Peyer's patch (tissue), 4 donors: ENCODE results near the gene OGDHL. TPM values are rescaled to one million over a fixed set of nuclear protein-coding genes. Genes with fewer than 3 reads are reported as not detected.

ENCODE experiments used
- DNase-seq, 3 donors: peaks; one replicate each; pipeline ENCODE4 v3.0.0-alpha.2; 2017 to 2019
- H3K27ac ChIP-seq, 4 donors: fragments of 200-600 bp; sonication (generic); one replicate each; pipeline ENCODE4 v1.5.1; 2016 to 2019
- H3K27me3 ChIP-seq, 2 donors: fragments of 200-600 bp; sonication (generic); one replicate each; pipeline ENCODE4 v1.5.1; 2019
- H3K36me3 ChIP-seq, 3 donors: fragments of 200-600 bp; sonication (generic); one replicate each; pipeline ENCODE4 v1.5.1; 2016 to 2019
- H3K4me1 ChIP-seq, 4 donors: fragments of 200-600 bp; sonication (generic); one replicate each; pipeline ENCODE4 v1.5.1; 2016 to 2019
- H3K4me3 ChIP-seq, 4 donors: fragments of 200-600 bp; sonication (generic); 1 replicate in 3 of 4; 2 replicates in 1 of 4; pipeline ENCODE4 v1.5.1; 2016 to 2019; ENCODE audit warnings: mild to moderate bottlenecking in 1 of 4
- H3K9me3 ChIP-seq, 4 donors: fragments of 200-600 bp; sonication (generic); one replicate each; pipeline ENCODE4 v1.5.1; 2016 to 2019; ENCODE audit warnings: mild to moderate bottlenecking in 1 of 4
- POLR2A ChIP-seq, 2 donors: fragments of 450-650 bp; IDR thresholded peaks; one replicate each; pipeline ENCODE4 v1.5.1; 2017; ENCODE audit warnings: antibody characterized with exemption in 2 of 2, mild to moderate bottlenecking in 2 of 2, moderate library complexity in 2 of 2
- total RNA-seq, 4 donors: library from RNA; depleted of rRNA; stranded (reverse); fragments of >200 nt; gene quantifications; one replicate each; pipeline ENCODE4 v1.1.0, GENCODE V29; 2016
- TF ChIP-seq, protein P1 (sequence below), 6 experiments: fragments of 450-650 bp in 4 of 6; fragments of 200-600 bp in 2 of 6; sonication (generic) in 1 of 6; IDR thresholded peaks; one replicate each; pipeline ENCODE4 v1.5.1; 2017 to 2019; ENCODE audit warnings: antibody characterized with exemption in 6 of 6, mild to moderate bottlenecking in 3 of 6, moderate library complexity in 1 of 6

Gene OGDHL
- total RNA-seq, 4 donors from 2014 or later = 1.7 to 4.3 (median 3.0) TPM

DNA sequence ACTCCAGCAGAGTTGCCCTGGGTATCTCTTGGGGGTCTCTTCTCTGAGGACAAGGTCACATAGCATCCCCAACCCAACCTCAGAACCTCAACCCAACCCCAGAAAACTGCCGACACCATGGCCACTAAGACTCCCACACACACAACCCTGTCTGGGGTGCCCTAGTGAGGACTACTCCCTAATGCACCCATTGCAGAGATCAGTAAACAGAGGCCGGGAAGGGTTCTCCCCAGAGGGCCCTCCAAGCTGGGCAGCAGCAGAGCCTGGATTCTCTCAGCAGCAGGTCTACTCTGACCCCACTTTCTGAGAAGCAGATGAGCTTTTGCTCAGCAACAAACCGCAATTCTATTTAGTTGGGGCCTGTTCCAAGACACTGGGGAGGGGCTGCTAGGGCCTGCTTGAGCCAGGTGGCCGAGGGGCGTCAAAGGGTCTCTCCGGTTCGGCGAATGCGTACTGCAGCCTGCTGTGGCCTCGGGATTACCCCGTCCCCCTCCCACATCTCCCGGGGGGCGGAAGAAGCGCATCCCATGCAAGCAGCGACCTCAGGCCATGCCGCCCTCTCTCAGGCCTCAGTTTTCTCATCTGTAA is 828 bp downstream of the OGDHL start:
- no peak for DNase-seq
- no peaks in the 10 kb centered on the region for H3K36me3 ChIP-seq
- peaks cover 0 to 12% (median 5%) of the 10 kb centered on the region in 4 donors for H3K4me1 ChIP-seq
- peak overlapping the region in 2 of 4 donors; percentile 65 to 67 for H3K4me3 ChIP-seq
- no peak overlapping the region for H3K27ac ChIP-seq
- TF ChIP-seq, protein P1, sequence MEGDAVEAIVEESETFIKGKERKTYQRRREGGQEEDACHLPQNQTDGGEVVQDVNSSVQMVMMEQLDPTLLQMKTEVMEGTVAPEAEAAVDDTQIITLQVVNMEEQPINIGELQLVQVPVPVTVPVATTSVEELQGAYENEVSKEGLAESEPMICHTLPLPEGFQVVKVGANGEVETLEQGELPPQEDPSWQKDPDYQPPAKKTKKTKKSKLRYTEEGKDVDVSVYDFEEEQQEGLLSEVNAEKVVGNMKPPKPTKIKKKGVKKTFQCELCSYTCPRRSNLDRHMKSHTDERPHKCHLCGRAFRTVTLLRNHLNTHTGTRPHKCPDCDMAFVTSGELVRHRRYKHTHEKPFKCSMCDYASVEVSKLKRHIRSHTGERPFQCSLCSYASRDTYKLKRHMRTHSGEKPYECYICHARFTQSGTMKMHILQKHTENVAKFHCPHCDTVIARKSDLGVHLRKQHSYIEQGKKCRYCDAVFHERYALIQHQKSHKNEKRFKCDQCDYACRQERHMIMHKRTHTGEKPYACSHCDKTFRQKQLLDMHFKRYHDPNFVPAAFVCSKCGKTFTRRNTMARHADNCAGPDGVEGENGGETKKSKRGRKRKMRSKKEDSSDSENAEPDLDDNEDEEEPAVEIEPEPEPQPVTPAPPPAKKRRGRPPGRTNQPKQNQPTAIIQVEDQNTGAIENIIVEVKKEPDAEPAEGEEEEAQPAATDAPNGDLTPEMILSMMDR (IDR thresholded peaks at IDR 0.05) = no peak
- no peak for TF ChIP-seq POLR2A (IDR thresholded peaks at IDR 0.05)
- H3K9me3 ChIP-seq = no peaks in the 10 kb centered on the region
- H3K27me3 ChIP-seq = no peaks in the 10 kb centered on the region

DNA sequence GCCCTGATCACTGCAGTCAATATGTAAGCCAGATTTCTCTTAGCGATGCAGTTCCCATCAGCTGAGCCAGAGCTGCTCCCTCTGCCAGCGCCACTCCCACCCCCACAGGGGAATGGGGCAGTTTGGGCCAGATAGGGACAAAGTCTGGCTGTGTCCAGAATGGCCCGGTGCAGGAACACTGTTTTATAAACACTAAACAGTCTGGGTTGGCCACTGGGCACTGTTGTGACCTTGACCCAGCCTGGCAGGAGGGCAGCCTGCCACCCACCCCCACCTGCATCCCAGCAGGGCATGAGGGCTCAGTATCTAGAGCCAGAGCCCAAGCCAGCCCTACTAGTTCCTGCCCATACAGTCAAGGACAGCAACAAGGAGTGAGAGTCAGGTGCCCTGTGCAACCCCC is 1.3 kb downstream of the OGDHL start:
- H3K9me3 ChIP-seq = no peaks in the 10 kb centered on the region
- no peaks in the 10 kb centered on the region for H3K27me3 ChIP-seq
- TF ChIP-seq, protein P1 (IDR thresholded peaks at IDR 0.05) = no peak
- TF ChIP-seq POLR2A (IDR thresholded peaks at IDR 0.05) = no peak
- no peak overlapping the region for H3K4me3 ChIP-seq
- no peak for DNase-seq
- no peak overlapping the region for H3K27ac ChIP-seq
- no peaks in the 10 kb centered on the region for H3K36me3 ChIP-seq
- H3K4me1 ChIP-seq = peaks cover 0 to 12% (median 5%) of the 10 kb centered on the region in 4 donors

DNA sequence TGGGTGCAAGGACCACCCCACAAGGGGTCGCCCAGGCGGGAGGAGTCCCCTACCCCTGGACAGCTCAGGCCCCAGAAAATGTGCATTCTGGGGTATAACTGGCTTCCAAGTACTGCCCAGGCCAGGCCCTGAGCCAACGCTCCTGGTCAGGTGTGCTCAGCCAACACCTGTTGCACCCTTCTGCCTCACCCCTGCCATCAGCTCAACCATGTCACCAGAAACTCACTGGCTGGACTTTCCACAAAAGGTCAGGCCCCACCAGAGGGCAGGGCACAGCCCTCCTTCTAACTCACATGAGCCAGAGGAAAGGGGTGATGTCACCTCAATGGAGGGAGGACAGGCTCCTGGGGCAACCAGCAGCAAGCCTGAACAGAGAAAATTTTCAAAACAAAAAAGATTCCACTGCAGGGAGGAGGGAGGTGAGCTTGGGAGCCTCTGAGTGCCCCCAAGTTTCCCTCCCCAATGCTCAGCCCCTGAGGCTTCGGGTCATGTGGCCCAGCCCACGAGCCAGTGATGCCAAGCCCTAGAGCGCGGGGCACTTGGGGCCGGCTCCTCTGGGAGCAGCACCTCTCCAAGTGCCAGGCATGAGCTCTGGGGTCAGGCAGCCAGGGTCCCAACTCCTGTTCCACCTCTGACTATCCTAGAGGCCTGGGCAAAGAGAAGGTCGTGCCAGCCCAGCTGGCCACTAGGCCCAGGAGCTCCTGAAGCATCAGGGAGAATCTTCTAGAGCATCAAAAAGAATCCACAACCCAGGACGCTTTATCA is 2.2 kb downstream of the OGDHL start:
- TF ChIP-seq POLR2A (IDR thresholded peaks at IDR 0.05) = no peak
- TF ChIP-seq, protein P1 (IDR thresholded peaks at IDR 0.05) = no peak
- Histone ChIP-seq H3K4me3 (no peak overlapping the region), H3K27me3 (no peaks in the 10 kb centered on the region), H3K36me3 (no peaks in the 10 kb centered on the region), H3K4me1 (peaks cover 0 to 12% (median 5%) of the 10 kb centered on the region in 4 donors), H3K27ac (no peak overlapping the region), H3K9me3 (no peaks in the 10 kb centered on the region)
- no peak for DNase-seq

DNA sequence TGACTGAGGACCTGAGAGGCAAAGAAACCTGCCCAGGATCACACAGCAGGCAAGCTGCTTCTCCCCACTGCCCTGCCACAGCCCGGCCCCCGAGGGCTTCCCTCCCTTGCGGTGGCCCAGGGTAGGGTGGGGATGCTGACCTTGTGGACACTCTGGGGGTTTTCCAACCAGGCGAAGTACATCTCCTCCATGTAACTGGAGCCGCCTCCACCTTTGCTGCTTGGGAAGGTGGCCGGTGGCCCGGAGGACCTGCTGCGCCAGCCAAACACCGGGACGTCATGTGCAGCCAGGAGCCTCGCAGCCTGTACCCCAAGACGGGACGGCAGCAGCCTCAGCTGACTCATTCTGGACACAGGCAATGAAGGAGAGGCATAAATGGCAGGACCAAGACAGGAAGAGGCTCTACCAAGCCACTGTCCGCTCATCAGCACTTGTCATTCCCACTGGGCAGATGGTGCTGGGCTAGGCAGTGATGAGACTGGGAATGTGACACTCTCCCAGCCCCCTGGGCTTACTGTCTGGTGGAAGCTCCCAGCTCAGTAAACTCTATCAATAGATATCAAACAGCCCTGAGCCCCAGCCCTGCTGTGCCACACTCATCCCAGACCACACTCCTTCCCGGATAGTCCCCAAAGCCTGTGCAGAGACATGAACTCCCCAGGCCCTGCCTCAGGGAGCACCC is 3.7 kb downstream of the OGDHL start:
- Histone ChIP-seq H3K27me3 (no peaks in the 10 kb centered on the region), H3K27ac (no peak overlapping the region), H3K9me3 (no peaks in the 10 kb centered on the region), H3K4me3 (no peak overlapping the region), H3K36me3 (no peaks in the 10 kb centered on the region), H3K4me1 (peaks cover 0 to 12% (median 5%) of the 10 kb centered on the region in 4 donors)
- TF ChIP-seq POLR2A (IDR thresholded peaks at IDR 0.05) = no peak
- TF ChIP-seq, protein P1 (IDR thresholded peaks at IDR 0.05) = no peak
- peak in 1 of 3 donors; percentile 37 for DNase-seq

DNA sequence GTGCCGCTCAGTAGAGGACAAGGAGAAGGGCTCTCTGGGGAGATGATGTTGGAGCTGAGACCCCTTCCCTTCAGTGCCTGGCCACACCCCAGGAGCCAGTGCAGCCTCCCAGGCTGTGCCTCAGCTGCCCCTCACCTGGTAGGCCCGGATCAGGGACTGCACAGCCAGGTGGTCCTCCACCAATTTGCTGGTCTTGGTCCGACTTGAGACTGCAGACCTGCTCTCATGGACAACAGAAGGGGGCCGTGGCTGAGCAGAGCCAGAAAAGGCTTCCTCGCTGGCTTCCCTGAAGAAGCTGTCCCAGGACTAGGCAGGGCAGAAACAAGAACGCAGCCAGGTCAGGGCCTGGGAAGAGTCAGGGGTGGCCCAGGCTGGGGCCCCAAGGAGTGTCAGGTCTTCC is 5.5 kb downstream of the OGDHL start:
- H3K9me3 ChIP-seq = no peaks in the 10 kb centered on the region
- no peak overlapping the region for H3K4me3 ChIP-seq
- no peak overlapping the region for H3K27ac ChIP-seq
- TF ChIP-seq POLR2A (IDR thresholded peaks at IDR 0.05) = no peak
- TF ChIP-seq, protein P1 (IDR thresholded peaks at IDR 0.05) = no peak
- H3K27me3 ChIP-seq = no peaks in the 10 kb centered on the region
- H3K36me3 ChIP-seq = no peaks in the 10 kb centered on the region
- H3K4me1 ChIP-seq = peaks cover 0 to 3% (median under 1%) of the 10 kb centered on the region in 4 donors
- no peak for DNase-seq
